IPS-18c (cell line): Measurements from ENCODE around the gene ATRN.

Experiments
- H3K4me3 ChIP-seq: 2 replicates; pipeline ENCODE4 v1.7.0; 2013; ENCODE audit warnings: low read depth, mild to moderate bottlenecking, low read length, moderate library complexity; ENCODE audit not compliant: insufficient read depth
- H3K9me3 ChIP-seq: one replicate; pipeline ENCODE4 v1.6.1; 2013; ENCODE audit warnings: mild to moderate bottlenecking, low read length, moderate library complexity; ENCODE audit not compliant: control insufficient read depth, insufficient read depth

The ATRN gene

DNA sequence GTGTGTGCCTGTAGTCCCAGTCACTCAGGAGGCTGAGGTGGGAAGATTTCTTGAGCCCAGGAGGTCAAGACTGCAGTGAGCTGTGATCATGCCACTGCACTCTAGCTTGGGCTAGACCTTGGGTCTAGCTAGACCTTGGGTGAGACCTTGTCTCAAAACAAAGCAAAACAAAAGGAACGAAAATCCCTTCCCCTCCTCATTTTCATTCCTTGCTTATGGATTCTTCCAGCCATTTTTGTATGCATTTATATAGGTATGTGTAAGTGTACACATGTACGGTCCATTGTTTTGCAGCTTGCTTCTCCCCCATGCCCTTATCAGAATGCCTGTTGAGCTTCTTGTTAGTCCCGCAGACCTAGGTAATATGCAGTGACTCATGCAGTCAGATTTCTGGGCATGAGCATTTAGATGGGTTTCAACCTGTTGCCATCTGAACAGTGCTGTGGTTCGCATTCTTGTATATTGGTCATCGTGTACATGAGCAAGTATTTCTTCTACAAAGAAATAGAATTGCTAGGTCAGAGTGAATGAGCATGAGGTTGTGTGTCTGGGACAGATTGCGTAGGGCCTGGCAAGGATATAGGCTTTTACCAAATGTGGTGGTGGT lies 73.2 kb downstream of the ATRN start:
- Histone ChIP-seq H3K9me3 (no peaks in the 10 kb centered on the region), H3K4me3 (no peak overlapping the region)

DNA sequence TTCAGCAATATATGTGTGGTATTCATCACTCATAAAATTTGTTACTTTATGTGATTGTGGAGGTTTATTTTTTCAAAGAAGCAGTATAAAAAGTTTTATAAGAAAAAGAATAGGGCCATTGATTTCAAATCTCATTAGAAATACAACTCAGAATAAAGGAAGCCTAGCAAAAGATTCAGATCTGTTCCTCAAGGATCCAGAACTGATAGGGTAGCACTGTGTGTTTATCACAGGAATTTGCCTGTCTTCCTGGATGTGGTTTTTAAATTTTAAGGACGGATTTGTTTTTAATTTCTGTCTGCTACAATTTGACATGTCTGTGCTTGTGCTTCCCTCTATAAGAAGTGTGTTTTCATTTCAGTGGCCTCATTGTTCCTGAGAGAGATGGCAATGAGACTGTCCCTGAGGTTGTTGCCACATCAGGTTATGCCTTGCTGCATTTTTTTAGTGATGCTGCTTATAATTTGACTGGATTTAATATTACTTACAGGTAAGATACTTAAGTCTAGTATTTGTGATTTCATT lies 74.6 kb downstream of the ATRN start:
- Histone ChIP-seq H3K4me3 (no peak overlapping the region), H3K9me3 (no peaks in the 10 kb centered on the region)

DNA sequence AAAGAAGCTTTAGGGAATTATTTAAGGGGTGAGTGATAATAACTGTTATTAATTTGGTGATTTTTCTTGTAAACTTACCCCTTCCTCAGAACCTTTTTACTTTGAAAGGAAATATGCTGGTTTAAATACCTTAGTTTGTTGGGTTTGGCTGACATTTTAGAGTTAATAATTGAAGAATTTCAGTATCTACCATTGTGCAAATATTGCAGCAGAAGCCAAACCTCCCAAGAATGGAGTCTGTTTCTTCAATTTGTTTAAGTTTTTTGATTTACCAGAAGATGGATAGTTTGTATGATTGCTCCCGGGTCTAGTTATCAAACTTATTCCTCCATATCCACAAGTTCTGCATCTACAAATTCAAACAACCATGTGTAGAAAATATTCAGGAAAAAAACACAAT lies 77.1 kb downstream of the ATRN start:
- no peaks in the 10 kb centered on the region for H3K9me3 ChIP-seq
- no peak overlapping the region for H3K4me3 ChIP-seq

DNA sequence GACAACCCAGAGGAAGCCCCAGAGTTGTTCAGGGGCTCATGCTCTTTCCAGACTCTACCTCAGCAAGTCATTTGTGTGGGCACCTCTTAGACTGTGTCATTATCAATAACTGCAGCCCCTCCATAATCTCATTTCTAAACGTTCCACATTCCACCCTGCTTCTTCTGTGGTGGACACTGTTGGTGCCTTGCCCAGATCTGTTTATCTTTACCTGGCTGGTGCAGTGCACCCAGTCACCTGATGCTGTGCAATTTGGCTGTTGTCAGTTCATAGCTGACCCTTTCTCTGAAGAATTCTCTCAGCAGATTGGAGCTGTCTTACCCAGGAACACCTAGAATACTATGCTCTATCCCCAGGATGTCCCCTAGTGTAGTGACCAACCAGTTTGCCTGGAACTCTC lies 80.0 kb downstream of the ATRN start:
- Histone ChIP-seq H3K9me3 (no peaks in the 10 kb centered on the region), H3K4me3 (no peak overlapping the region)

DNA sequence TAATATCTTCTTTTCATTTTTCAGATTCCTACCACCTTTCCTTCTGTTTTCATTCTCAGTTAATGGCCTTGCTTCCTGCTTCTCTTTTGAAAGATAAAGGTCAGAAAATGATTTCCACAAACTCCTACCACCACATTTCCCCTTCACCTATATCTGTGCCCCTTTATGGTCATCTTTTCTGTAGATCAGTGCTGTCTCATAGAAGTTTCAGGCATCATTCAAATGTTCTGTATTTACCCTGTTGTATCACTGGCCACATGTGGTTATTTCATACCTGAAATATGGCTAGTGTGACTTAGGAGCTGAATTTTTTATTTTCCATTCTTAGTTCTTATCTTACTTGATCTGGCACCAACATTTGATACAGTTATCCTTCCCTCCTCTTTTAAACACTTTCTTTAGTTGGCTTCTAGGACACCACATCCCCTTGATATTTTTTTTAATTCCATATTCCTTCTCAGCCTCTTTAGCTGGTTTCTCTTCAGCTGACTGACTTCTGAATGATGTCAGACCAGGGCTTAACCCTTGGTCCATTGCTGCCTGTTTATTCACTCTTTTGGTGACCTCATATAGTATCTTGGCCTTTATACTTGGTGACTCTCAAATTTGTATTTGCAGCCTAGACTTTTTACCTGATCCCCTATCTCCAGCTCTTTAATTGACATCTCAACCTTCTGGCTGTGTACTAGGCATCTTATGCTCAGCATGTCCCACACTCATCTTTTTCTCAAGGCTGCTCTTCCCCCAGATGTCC lies 81.0 kb downstream of the ATRN start:
- no peak overlapping the region for H3K4me3 ChIP-seq

DNA sequence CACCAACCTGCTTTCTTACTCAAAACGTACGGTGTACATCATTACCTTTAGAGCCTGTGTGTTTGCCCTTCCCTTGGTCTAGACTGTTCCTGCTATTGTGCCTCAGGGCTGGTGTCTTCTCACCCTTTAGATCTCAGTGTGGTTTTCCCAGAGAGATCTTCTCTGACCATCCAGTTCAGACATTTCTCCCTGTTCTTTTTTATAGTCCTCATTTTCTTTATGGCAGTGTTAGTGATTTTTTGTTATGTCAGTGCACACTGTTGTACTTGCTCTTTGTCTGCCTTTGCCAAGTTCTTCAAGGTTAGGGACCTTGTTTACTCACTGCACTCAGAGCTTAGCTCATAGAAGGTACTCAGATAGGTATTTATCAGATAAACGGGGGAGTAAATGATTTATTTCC lies 82.8 kb downstream of the ATRN start:
- H3K9me3 ChIP-seq = no peaks in the 10 kb centered on the region
- H3K4me3 ChIP-seq = no peak overlapping the region

More for the DNA sequence above, 81.0 kb downstream of the ATRN start:
- no peaks in the 10 kb centered on the region for H3K9me3 ChIP-seq

DNA sequence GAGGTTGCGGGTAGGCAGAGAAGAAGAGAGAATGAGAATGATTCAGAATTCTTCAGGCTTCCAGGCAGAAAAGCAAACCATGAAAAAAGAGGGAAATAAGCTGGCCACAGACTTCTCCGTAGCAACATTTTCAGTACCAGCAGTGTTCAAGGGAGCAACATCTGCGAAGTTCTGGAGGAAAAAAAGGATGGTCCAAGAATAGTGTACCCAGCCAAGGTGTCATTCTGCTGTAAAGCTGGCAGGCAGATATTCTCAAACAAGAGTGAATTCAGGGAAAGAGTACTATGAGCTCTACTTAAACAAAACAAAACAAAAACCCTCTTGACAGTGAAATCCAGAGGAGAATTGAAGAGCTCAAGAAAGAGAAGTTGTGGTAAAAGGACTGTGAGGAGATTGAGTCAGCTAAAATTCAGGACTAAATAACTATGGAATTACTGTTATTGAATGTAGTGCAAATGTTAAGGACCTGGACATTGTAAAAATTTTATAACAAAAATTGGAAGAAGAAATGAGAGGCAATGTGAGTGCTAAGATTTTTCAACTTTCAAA lies 86.5 kb downstream of the ATRN start:
- Histone ChIP-seq H3K4me3 (no peak overlapping the region), H3K9me3 (no peaks in the 10 kb centered on the region)

DNA sequence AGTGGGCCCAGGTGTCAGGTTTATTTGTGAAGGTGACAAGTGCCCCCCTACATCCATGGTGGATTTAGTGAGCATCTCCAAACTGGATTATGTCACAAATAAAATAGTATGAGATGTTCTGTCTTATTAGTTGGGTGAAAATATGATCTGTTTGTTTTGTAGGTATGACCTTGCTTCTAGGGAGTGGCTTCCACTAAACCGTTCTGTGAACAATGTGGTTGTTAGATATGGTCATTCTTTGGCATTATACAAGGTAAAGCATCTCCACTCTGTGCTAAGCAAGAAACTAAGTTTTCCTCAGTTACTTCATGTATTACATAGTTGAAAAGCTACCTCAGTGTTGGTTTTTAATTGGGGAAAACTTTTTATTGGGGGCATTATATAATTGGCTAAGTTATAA lies 88.4 kb downstream of the ATRN start:
- H3K9me3 ChIP-seq = no peaks in the 10 kb centered on the region
- no peak overlapping the region for H3K4me3 ChIP-seq

DNA sequence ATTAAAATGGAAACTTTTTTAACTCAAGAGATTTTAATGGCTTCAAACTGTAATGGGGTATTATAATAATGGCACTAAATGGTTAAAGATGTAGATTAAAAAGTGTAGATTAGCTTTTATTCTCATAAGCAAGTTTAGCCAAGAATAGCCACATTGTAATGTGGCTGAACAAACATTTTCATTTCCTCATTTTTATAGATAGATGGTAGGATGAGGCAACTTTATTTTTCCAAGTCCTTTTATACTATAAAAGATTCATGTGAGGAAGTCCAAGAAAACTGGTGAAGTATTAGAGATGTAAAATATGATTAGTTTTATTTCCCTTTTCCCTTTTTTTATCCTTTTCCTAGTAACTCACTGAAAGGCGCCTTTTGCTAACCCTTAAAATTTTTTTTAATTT lies 88.8 kb downstream of the ATRN start:
- H3K9me3 ChIP-seq = no peaks in the 10 kb centered on the region
- H3K4me3 ChIP-seq = no peak overlapping the region

DNA sequence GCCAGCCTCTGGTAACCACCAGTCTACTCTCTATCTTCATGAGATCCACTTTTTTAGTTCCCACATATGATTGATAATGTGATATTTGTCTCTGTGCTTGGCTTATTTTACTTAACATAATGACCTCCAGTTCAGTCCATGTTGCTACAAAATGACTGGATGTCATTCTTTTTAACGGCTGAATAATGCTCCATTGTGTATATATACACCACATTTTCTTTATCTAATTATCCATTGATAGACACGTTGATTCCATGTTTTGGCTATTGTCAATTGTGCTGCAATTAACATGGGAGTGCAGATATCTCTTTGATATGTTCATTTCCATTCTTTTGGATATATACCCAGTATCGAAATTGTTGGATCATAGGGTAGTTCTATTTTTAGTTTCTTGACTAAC lies 89.3 kb downstream of the ATRN start:
- no peaks in the 10 kb centered on the region for H3K9me3 ChIP-seq
- H3K4me3 ChIP-seq = no peak overlapping the region

DNA sequence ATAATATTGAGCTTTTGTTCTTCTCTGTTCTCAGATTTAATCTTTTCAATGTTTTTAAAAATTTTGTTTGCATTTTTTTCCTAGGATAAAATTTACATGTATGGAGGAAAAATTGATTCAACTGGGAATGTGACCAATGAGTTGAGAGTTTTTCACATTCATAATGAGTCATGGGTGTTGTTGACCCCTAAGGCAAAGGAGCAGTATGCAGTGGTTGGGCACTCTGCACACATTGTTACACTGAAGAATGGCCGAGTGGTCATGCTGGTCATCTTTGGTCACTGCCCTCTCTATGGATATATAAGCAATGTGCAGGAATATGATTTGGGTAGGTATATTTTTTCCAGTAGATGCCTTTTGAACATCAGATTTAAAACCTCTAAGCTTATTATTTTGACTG lies 89.8 kb downstream of the ATRN start:
- Histone ChIP-seq H3K9me3 (no peaks in the 10 kb centered on the region), H3K4me3 (no peak overlapping the region)

DNA sequence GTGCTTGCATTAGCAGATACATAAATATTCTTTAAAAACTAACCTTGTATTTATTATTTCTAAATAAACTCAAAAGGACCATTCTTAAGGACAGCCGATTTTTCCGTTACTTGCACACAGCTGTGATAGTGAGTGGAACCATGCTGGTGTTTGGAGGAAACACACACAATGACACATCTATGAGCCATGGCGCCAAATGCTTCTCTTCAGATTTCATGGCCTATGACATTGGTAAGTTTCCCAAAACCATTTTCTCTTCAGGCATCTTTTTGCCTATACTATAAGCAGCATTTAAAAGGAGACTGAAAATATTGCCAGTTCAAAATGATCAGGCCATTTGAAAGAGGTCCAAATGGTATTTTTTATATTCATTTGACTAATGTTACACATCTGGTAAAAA lies 92.3 kb downstream of the ATRN start:
- Histone ChIP-seq H3K9me3 (no peaks in the 10 kb centered on the region), H3K4me3 (no peak overlapping the region)

DNA sequence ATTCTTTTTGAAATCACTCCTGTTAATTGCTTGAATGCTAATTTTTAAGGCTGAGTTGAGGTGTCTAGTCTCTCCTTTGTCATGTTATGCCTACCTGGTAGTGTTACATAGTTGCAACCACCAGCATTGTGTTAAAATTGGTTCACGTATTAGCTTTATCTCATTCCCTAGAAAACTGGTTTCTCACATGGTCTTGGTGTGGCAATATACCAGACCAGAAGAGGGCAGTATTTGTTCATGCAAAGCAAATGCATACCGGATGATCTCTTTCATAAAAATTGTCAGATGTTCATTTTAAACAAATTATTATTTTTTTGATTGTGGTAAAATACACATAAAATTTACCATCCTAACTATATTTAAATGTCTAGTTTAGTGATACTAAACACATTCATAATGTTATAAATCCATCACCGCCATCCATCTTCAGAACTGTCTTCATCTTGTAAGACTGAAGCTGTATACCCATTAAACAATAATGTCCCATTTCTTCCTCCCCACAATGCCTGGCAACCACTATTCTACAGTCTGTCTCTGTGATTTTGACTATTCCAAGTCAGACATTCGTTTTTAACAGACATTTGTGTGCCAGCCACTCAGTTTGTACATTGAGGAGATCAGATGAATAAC lies 92.8 kb downstream of the ATRN start:
- H3K9me3 ChIP-seq = no peaks in the 10 kb centered on the region

DNA sequence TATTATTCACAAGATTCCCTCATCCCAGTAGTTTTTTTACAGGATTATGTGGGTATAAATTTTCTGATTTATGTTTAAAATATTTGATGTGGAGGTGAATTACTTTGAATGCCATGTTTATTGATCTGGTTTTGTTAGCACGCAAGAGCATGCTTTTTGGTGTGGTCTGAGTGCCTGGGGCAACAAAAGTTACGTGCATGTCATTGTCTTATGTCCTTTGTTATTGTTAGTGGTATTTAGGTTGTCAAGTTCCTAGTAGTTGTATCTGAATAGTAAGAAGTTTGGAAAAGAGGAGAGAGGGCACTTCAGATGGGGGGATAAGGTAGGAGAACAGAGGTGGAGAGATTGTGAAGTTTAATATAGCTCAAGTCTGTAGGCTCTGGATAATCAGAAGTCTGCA lies 95.0 kb downstream of the ATRN start:
- Histone ChIP-seq H3K9me3 (no peaks in the 10 kb centered on the region), H3K4me3 (no peak overlapping the region)

More for the DNA sequence above, 92.8 kb downstream of the ATRN start:
- H3K4me3 ChIP-seq = no peak overlapping the region

DNA sequence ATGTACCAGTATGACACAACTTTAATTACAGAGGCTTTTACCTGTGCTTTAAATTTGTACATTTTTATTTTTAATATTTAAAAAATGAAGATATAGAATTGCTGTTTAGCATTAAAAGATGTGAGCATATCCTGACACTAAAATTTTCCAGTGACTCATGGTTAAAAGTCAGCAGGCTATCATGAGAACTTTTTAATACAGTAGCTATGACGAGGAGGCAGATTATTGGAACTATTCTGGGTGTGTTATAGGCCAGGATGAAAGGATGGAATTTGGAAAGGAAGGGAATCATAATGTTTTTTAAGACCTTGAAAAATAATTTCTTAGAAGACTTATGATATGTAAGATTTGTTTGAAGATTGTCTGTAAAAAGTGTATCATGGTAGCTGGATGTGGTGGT lies 101.3 kb downstream of the ATRN start:
- Histone ChIP-seq H3K4me3 (no peak overlapping the region), H3K9me3 (no peaks in the 10 kb centered on the region)

DNA sequence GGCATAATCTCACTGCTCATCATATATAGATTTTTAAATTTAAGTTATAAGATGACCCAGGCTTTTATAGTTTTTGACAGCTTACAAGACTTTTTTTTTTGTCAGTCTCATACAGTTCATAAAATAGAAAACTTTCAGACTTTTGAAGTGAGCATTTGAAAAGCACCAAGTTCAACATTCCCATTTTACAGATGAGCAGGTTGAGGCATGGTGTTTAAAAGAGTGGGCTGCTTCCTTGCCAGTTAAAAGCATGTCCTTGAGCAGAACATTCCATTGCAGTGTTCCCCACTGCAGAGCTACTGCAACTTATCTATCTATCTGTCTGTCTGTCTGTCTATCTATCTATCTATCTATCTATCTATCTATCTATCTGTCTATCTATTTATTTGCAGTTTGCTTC lies 105.5 kb downstream of the ATRN start:
- H3K4me3 ChIP-seq = no peak overlapping the region
- peaks cover 3% of the 10 kb centered on the region for H3K9me3 ChIP-seq

DNA sequence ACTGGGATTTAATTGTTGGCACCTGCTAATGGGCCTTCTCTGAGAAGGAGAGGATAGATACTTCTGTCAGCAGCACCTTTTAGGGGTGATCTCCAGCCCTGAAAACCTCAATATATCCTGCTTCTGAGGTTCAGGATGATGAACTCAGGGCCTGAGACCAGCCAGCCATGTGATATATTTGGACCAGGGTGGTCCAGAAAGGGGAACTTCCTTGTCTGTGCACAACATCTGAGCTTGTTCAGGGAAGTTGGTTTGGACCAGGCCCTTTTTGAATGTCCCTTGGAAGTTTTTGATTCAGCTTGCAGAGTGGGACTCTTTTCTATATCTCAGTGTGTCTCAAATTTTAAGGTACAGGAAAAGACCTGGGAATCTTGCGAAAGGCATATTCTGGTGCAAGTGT lies 106.5 kb downstream of the ATRN start:
- Histone ChIP-seq H3K4me3 (no peak overlapping the region), H3K9me3 (peaks cover 3% of the 10 kb centered on the region)

DNA sequence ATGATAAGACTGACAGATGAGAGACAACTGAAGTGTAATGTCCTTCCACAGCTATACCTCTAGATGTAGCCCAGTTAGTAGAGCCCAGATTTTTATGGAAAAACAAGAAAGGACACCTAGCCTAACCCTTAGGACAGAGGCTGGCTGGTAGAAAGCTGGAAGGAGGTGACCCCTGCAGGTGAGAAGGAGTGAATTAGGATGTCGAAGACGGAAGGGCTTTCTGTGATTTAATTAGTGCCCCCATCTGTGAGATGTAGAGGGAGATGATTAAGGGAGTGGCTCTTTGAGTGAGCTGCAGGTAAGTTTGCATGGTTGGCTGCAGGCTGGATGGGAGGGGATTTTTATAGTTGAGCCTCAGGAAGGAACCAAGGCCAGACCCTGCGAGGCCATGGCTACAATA lies 109.6 kb downstream of the ATRN start:
- Histone ChIP-seq H3K9me3 (peaks cover 3% of the 10 kb centered on the region), H3K4me3 (no peak overlapping the region)
